GM18508 (cell line): ENCODE results near the gene CDC7.
A peak's percentile ranks its signal among the peaks of the same experiment; 100 is the strongest.
"Not testable (repeated sequence)": the region's sequence is repeated elsewhere in the genome, so short reads cannot be mapped to it uniquely, and the experiment has no call there.

Source experiments
- ATAC-seq: cut with Tn5 transposase; IDR thresholded peaks from one replicate; pipeline ENCODE4 v1.9.1; 2021; ENCODE audit warnings: moderate number of reproducible peaks; ENCODE audit not compliant: insufficient read depth, unreplicated experiment

CDC7 gene

DNA sequence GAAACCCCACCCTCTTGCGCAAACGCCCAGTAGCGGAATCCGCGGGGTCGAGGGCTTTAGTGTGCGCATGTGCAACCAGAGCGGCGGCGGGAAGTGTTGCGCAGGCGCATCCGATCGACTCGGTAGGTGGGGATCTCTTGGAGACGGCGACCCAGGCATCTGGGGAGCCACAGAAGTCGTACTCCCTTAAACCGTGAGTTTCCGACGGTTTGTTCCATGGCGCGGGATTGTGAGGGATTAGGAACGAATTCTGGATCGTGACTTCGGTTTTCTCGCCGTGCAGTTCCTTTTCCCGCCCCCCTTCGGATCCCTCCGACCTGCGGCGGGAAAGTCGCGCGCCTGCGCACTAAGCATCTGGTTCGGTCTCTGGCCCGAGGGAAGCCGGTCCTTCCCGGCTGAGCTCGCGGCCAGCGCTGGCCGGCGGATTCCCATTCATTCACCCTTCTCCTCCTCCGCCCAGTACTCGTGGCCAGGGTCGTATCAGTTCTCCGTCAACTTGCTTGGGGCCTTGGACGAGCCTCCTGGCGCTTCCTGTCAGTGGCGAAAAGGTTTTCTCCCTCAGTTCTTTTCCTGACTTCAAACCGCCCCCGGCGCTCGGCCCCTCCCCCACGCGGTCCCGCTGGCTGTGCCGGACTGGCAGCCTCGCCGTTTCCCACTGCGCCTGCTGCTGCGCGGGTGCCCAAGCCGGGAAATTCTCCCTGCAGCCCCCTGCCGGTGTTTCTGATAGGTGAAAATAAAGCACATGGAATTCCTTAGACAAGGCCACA lies at the start of gene CDC7:
Gene CDC7 (plus strand): TSS at position 96 of the 767 bp plus-strand sequence. CDS start 866 bp downstream, outside the sequence.
- peak; percentile 60 for ATAC-seq

DNA sequence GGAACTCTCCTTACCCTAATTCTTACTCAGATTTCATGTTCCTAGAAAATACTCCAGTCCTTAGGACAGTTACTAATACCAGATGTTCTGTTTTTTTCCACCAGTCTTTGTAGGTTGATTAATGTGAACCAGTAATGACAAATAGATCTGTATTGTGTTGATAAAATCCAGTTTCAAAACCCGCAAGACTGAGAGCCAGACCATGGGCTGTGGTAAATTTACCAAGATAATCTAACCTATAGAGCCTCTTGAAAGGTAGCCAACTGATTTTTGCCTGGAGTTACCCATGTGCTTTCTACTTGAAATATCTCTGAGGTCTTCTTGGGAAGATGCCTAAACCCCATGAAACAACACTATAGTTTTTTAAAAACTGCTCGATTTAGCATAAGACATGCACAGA lies 46.5 kb upstream of the CDC7 start:
- ATAC-seq: no peak

DNA sequence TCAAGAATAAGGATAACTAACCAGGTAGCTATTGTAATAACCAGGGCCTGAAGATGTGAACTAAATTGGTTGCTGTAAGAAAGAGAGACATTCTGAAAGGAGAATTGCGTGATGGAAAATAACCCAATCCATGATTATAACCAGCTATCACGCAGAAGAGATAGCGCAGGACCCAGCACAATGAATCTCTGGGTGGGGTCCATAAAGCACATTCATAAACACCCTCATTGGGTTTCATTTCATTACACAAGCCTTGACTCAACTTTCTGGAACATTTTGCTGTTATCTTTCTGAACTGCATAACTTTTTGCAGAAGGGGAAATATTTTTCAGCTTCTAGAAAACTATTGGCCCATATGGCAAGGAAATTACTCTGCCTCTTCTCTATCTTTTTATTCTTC lies 45.3 kb upstream of the CDC7 start:
- no peak for ATAC-seq

- no peak for ATAC-seq
Measured at GRCh38 chr1:91455896-91456295, 44.8 kb upstream of the CDC7 start.

DNA sequence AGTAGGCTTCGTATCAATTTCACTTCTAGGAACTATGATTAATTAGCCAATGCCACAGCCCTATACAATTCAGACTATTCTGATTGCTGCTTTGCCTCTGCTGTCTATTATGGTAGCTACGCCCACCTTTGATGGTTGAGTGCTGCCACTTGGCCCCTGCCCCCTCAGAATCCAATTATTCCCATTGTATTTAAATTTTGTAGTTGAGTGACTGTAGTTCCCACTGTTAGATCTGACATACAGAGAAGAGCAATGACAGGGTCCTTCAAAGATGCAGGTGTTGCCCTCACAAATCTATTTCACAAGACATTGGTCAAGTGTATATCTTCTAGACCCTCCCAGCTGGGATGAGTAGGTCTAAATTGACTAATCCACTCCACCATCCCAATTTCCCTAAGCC lies 35.3 kb upstream of the CDC7 start:
- not testable (repeated sequence) for ATAC-seq

GRCh38 chr1:91476533-91477217 lies 24.0 kb upstream of the CDC7 start:
- no peak for ATAC-seq

DNA sequence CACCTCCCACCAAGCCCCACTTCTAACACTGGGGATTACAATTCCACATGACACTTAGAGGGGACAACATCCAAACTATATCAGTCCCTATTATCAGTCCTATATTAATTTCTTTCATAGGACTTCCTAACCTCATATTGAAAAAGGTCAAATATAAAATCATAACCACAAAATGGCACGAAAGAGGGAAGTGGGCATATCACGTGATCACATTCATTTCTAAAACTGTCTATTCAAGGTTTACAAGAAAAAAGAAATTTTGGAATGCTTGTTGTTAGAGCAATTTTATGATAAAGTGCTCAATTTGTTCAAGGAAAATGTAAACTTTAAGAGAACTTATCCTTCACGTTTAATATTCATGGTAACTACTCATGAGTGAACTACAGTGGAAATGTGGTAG lies 13.2 kb upstream of the CDC7 start:
- ATAC-seq: no peak

DNA sequence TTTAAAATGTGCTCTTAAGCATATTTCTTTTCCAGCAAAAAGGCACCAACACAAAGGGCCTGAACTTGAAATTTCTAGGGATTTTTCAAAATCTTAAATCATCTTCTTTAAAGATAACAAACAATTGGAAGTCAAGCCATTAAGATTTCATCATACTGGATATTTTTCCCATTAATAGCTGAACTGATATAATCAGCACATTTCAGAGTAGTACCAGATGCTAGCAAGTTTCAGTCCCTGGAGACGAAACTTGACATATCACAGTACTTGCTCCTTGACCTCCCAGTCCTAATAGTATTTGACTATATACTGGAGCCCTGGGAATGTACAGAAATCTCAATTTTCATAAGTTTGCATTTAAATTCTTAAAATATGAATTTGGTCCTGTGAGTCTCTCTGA lies 10.2 kb upstream of the CDC7 start:
- ATAC-seq: no peak

DNA sequence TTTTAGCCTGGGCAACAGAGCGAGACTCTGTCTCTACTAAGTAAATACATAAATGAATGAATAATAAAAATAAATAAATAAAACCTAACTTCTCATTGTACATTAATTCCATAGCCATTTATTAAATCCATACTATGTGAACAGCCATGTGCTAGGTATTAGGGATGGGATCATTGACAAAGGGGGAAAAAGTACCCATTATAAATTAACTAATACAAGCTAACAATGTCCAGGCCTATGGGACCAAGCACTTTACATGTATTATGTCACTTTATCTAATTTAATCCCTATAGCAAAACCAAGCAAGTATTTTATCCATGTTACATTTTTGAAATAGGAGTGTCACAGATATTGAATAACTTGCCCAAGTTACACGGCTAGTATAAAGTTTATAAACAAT lies 2.6 kb upstream of the CDC7 start:
- ATAC-seq: no peak

GRCh38 chr1:91498498-91499245 lies 2.0 kb upstream of the CDC7 start:
- ATAC-seq: no peak

DNA sequence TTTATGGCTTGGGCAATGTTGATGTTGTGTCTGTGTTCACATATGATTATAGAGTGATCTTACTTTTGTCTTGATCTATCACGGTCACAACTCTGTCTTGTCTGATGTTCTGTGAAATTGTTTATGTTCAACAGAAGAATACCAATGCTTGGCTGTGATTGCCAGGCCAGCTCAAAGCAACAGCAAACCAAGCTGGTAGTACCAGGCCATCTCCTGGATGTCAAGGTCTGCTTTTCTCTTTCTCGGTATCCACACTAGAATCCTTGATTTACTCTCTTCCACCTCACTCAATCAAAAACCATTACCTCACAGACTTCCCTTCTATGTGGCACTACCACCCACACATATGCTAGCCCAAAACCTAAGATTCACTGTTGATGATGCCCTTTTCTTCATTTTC lies 1.3 kb upstream of the CDC7 start:
- no peak for ATAC-seq

- peak; percentile 6 for ATAC-seq
Measured at GRCh38 chr1:91499904-91500755, 521 bp upstream of the CDC7 start.

DNA sequence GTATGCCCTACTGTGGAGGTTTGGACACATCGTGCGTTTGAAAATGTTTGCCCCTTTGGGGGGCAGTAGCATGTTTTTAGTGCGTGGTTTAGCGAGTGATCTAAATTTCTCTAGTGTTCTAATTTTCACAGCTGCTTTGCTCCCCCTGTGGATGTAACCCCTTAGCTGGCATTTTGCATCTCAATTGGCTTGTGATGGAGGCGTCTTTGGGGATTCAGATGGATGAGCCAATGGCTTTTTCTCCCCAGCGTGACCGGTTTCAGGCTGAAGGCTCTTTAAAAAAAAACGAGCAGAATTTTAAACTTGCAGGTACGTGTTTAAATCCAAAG lies 836 bp downstream of the CDC7 start:
- ATAC-seq: peak; percentile 11

DNA sequence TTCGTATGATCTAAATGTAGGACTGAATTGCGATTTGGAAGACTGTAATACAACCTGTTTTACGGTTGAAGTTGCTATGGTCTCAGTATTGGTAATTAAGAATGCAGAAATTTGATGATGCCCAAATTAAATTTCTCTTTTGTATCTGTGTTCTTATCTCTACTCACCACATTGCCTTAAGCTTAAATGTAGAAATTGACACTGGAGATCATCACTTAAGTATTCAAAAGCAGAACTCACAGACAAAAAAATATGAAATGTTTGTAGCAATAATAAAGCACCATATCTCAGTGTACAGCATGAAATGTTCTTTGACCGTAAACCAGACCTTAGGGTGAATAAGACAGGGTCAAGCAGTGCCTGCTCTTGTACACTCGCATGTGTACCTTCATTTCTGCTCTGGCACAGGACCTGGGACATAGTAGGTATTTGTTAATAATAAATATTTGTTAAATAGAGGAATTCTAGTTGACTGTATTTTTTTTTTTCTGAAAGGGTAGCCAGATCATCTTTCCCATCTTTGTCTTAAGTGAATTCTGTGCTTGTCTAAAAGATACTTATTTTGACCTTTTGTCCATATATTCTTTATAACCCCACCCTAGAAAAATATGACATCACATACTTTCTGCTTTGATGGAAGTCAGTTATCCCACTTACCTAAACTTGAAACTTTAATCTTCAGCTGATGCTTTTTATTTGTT lies 1.5 kb downstream of the CDC7 start:
- no peak for ATAC-seq

DNA sequence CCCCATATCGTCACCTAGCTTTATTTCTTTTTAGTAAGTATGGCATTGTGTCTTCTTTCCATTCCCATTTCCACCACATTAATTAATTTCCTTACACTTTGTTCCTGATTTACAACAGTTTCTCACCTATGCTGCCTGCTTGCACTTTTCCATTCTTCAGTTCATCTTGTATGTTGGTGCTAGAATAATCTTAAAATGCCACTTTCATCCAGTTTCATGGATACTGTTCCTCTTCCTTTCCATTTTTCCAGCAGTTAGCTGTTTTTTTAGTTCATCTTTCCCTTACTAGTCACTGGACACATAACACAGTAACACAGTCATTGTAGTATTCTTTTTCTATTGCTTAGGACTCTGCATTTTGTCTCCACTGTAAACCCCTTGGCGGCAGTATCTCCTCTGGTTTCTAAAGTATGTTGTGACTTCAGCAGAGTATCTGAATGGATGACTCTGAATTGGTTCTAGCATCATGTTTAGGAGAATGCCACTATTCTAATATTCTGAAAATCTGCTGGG lies 2.1 kb downstream of the CDC7 start:
- ATAC-seq: no peak

GRCh38 chr1:91503332-91503900 lies 2.8 kb downstream of the CDC7 start:
- no peak for ATAC-seq

DNA sequence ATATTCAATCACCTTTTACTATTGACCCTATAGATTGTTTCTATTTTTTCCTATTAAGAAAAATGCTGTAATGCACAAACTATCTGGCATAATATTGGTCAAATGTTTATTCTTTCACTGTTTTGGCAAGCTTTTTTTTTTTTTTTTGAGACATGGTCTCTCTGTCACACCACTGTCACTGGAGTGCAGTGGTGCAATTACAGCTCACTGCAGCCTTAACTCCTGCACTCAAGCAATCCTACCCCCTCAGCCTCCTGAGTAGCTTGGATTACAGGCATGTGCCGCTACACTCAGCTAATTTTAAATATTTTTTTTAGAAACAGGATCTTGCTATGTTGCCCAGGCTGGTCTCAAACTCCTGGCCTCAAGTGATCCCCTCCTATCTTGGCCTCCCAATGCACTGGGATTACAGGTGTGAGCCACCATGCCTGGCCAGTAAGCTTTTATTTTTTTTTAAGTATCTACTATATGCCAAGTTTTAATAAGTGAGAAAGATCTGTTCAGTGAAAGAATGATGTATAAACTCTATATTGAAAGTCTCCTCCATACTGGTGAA lies 3.4 kb downstream of the CDC7 start:
- no peak for ATAC-seq

- ATAC-seq: no peak
Measured at GRCh38 chr1:91505086-91505485, 4.4 kb downstream of the CDC7 start.

- no peak for ATAC-seq
Measured at GRCh38 chr1:91506071-91506470, 5.4 kb downstream of the CDC7 start.
